PC-3 (cell line): ENCODE data around the gene AGO3. TPM values are rescaled to one million over a fixed set of nuclear protein-coding genes. Genes with fewer than 3 reads are reported as not detected.

Experiments
- ATAC-seq: fragments of 200-7000 bp; cut with Tn5 transposase; 2 replicates; pipeline ENCODE4 v1.9.1; 2020; ENCODE audit warnings: mild to moderate bottlenecking, moderate library complexity
- BruUV-seq: library from RNA; stranded (reverse); fragments of 400-500 nt; replicated peaks from 2 replicates; lab custom pipeline; 2021; lab: Mats Ljungman, UMichigan
- CTCF ChIA-PET: fragments of 300-600 bp; sonication (Branson Sonifier 250); formaldehyde crosslinking; loops from one replicate; lab custom pipeline; 2022; ENCODE audit warnings: antibody characterized with exemption; lab: Charles Lee
- POLR2A ChIA-PET: fragments of 300-600 bp; sonication (Branson Sonifier 250); formaldehyde crosslinking; loops from one replicate; lab custom pipeline; 2022; ENCODE audit warnings: antibody characterized with exemption; ENCODE audit not compliant: unreplicated experiment; lab: Charles Lee
- DNase-seq: peaks from one replicate; pipeline ENCODE4 v3.0.0-alpha.2; 2015
- H2AFZ ChIP-seq: fragments of 300-600 bp; sonication (generic); 2 replicates; pipeline ENCODE4 v1.6.0; 2016; ENCODE audit warnings: antibody characterized with exemption, low read length
- H3F3A ChIP-seq: fragments of 300-600 bp; sonication (generic); one replicate; pipeline ENCODE4 v1.6.0; 2017; ENCODE audit warnings: antibody characterized with exemption, low read length, control low read depth, mild to moderate bottlenecking; ENCODE audit not compliant: unreplicated experiment
- H3K27ac ChIP-seq: fragments of 300-600 bp; sonication (generic); 2 replicates; pipeline ENCODE4 v1.5.1; 2016; ENCODE audit warnings: mild to moderate bottlenecking, low read length
- H3K27me3 ChIP-seq: fragments of 300-600 bp; sonication (generic); 2 replicates; pipeline ENCODE4 v1.6.1; 2016; ENCODE audit warnings: low read length, mixed read lengths
- H3K36me3 ChIP-seq: fragments of 300-600 bp; sonication (generic); 2 replicates; pipeline ENCODE4 v1.6.1; 2016; ENCODE audit warnings: low read depth, mixed run types, low read length, mixed read lengths
- H3K4me1 ChIP-seq: fragments of 300-600 bp; sonication (generic); 2 replicates; pipeline ENCODE4 v1.5.1; 2016; ENCODE audit warnings: low read length; ENCODE audit not compliant: insufficient read depth
- H3K4me2 ChIP-seq: fragments of 300-600 bp; sonication (generic); 2 replicates; pipeline ENCODE4 v1.6.0; 2016; ENCODE audit warnings: low read length
- H3K4me3 ChIP-seq: fragments of 300-600 bp; sonication (generic); 2 replicates; pipeline ENCODE4 v1.5.1; 2016; ENCODE audit warnings: mild to moderate bottlenecking, low read length, mixed read lengths
- H3K79me2 ChIP-seq: fragments of 300-600 bp; sonication (generic); 2 replicates; pipeline ENCODE4 v1.6.1; 2017; ENCODE audit warnings: low read length, mixed read lengths
- H3K9ac ChIP-seq: fragments of 300-600 bp; sonication (generic); 2 replicates; pipeline ENCODE4 v1.6.0; 2016; ENCODE audit warnings: mild to moderate bottlenecking, low read length
- H3K9me2 ChIP-seq: fragments of 300-600 bp; sonication (generic); replicated peaks from 2 replicates; pipeline ENCODE4 v1.6.1; 2016; ENCODE audit warnings: mixed run types, low read length, mixed read lengths
- H3K9me3 ChIP-seq: fragments of 300-600 bp; sonication (generic); 2 replicates; pipeline ENCODE4 v1.6.1; 2016; ENCODE audit warnings: low read length, mixed read lengths
- H4K20me1 ChIP-seq: fragments of 300-600 bp; sonication (generic); 2 replicates; pipeline ENCODE4 v1.6.1; 2016; ENCODE audit warnings: low read length, mixed read lengths
- EZH2 ChIP-seq: fragments of 300-600 bp; sonication (generic); IDR thresholded peaks from one replicate; pipeline ENCODE4 v1.6.1; 2017; ENCODE audit warnings: antibody characterized with exemption, mild to moderate bottlenecking, low read length; ENCODE audit not compliant: unreplicated experiment
- EZH2phosphoT487 ChIP-seq: fragments of 300-600 bp; sonication (generic); IDR thresholded peaks from 2 replicates; pipeline ENCODE4 v1.6.1; 2018; ENCODE audit warnings: mild to moderate bottlenecking, antibody characterized with exemption, low read length, borderline replicate concordance
- intact Hi-C: fragments of 100-400 bp; cut with micrococcal nuclease; formaldehyde crosslinking; loops from 2 replicates; pipeline ENCODE4 v1.9.0; 2023
- total RNA-seq: library from RNA; depleted of rRNA; stranded (reverse); fragments of >200 nt; gene quantifications from 2 replicates; pipeline ENCODE4 v1.2.3, GENCODE V29; 2014
- TF ChIP-seq, protein P1 (sequence below): fragments of 300-600 bp; sonication (generic); conservative IDR thresholded peaks from 2 replicates; pipeline ENCODE4 v1.5.1; 2017; ENCODE audit warnings: antibody characterized with exemption, low read depth, mild to moderate bottlenecking, low read length

Gene AGO3
- total RNA-seq, 1 experiment from 2014 or later, result 17.7 TPM

DNA sequence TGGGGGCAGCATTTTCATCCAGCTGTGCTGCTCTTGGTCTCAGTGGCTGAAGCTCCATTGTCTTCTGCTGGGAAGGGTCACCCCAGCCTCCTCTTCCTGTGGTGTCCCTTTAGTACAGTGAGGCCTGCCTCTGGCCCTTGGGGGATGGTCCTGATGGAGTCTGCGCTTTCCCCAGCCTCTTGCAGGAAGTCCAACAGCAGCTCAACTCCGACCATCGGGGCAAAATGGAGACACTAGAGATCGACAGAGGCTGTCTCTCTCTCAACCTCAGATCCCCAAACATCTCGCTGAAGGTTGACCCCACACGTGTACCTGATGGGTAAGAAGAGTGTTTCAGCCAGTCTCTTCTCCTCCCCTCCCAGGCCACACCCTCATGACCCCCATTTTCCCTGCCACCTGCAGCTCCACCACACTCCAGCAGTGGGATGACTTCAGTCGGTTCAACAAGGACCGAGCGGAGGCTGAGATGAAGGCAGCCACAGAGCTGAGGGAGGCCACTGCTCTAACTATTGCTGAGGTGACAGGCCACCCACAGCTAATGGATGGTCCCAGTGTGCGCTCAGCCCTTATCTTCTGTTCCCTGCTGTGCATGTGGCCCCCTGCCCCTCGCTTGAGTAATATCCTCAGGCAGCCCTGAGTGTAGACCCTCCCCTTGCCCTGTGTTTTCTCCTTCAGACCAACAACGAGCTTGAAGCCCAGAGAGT lies 155.8 kb downstream of the AGO3 start:
- intact Hi-C loops, result loop anchor here (5.0 to 10.0 kb wide), 2 partner anchors 152 to 229 kb away; partner anchors contain the start of gene AGO3
- Histone ChIP-seq H3K4me3 (no peak overlapping the region), H3K27ac (no peak overlapping the region), H3K36me3 (peaks cover under 1% of the 10 kb centered on the region; the same call in 1 of the 2 replicates), H3K79me2 (peaks cover 28% of the 10 kb centered on the region), H3K4me1 (peaks cover 13% of the 10 kb centered on the region; the same call in 1 of the 2 replicates), H3K4me2 (no peak overlapping the region), H3K9ac (no peak overlapping the region), H3K9me2 (no peaks in the 10 kb centered on the region), H3K27me3 (no peaks in the 10 kb centered on the region), H4K20me1 (no peaks in the 10 kb centered on the region), H3K9me3 (no peaks in the 10 kb centered on the region), H3F3A (no peaks in the 10 kb centered on the region), H2AFZ (no peak overlapping the region)
- ChIA-PET CTCF (no interaction called here), POLR2A (no interaction called here)
- DNase-seq, result no peak
- no peak for ATAC-seq
- BruUV-seq, result no TSS peak
- TF ChIP-seq EZH2phosphoT487, result no peak

DNA sequence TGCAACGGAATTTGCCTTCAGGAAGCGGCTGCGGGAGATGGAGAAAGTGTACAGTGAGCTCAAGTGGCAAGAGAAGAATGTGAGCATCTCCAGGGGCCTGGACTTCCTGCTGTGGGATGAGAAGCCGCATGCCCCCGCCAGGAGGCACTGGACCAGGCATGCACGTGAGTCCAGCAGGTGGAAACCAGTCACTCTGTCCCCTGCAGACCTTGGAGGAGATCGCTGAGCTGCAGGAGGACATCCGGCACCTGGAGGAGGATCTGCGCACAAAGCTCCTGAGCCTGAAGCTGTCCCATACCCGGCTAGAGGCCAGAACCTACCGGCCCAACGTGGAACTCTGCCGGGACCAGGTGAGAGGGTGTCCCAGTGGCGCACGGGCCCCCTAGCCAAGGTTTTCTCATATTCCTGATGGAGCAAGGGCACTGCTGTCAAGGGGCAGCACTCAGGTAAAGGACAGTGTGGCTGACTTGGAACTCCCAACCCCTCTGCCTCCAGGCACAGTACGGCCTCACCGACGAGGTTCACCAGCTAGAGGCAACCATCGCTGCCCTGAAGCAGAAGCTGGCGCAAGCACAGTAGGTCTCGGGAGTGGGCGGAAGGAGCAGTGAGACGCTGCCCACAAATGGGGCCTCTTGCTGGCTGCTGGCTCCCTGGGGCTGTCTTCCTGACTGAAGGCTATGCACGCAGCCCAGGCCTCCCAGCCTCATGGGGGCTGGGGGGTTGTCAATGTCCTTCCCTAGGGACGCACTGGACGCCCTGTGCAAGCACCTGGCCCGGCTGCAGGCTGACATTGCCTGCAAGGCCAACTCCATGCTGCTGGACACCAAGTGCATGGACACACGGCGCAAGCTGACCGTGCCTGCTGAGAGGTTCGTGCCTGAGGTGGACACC lies 156.6 kb downstream of the AGO3 start:
- ATAC-seq (no peak), DNase-seq (no peak)
- no peak overlapping the region for H3K27ac ChIP-seq
- H3K9ac ChIP-seq, result no peak overlapping the region
- H4K20me1 ChIP-seq, result no peaks in the 10 kb centered on the region
- no peaks in the 10 kb centered on the region for H3K9me2 ChIP-seq
- H2AFZ ChIP-seq, result no peak overlapping the region
- H3K9me3 ChIP-seq, result no peaks in the 10 kb centered on the region
- peaks cover 8% of the 10 kb centered on the region; the same call in 1 of the 2 replicates for H3K36me3 ChIP-seq
- intact Hi-C loops, result loop anchor here (5.0 to 10.0 kb wide), 2 partner anchors 153 to 230 kb away; partner anchors contain the start of gene AGO3
- H3F3A ChIP-seq, result no peaks in the 10 kb centered on the region
- H3K4me2 ChIP-seq, result no peak overlapping the region
- POLR2A ChIA-PET, result interaction anchor here (0.6 kb wide), 1 partner anchor 864 kb away, joined by 3 read pairs; no protein-coding TSS in a partner anchor
- H3K4me3 ChIP-seq, result no peak overlapping the region
- peaks cover 13% of the 10 kb centered on the region; the same call in 1 of the 2 replicates for H3K4me1 ChIP-seq
- H3K79me2 ChIP-seq, result peaks cover 28% of the 10 kb centered on the region
- no TSS peak for BruUV-seq
- no peaks in the 10 kb centered on the region for H3K27me3 ChIP-seq
- CTCF ChIA-PET, result interaction anchor here (0.7 kb wide), 1 partner anchor 608 kb away, joined by 4 read pairs; no protein-coding TSS in a partner anchor
- TF ChIP-seq, protein P1, sequence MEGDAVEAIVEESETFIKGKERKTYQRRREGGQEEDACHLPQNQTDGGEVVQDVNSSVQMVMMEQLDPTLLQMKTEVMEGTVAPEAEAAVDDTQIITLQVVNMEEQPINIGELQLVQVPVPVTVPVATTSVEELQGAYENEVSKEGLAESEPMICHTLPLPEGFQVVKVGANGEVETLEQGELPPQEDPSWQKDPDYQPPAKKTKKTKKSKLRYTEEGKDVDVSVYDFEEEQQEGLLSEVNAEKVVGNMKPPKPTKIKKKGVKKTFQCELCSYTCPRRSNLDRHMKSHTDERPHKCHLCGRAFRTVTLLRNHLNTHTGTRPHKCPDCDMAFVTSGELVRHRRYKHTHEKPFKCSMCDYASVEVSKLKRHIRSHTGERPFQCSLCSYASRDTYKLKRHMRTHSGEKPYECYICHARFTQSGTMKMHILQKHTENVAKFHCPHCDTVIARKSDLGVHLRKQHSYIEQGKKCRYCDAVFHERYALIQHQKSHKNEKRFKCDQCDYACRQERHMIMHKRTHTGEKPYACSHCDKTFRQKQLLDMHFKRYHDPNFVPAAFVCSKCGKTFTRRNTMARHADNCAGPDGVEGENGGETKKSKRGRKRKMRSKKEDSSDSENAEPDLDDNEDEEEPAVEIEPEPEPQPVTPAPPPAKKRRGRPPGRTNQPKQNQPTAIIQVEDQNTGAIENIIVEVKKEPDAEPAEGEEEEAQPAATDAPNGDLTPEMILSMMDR, result no peak
- TF ChIP-seq EZH2phosphoT487, result no peak
- TF ChIP-seq EZH2, result no peak

DNA sequence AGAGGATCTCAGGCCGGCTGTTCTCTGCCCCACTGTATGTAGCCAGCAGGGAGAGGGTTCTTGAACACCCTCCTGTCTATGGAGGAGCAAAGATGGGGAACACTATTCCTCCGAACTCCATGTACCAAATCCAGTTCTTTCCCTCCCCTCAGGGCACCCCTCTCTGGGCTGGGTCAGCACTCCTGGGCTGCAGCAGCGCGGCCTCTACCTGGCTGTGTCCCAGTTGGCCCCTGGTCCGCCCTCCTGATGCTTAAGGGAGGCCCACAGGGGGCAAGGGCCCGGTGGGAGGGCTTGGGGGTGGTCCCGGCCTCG lies 157.3 kb downstream of the AGO3 start:
- Histone ChIP-seq H3K27me3 (no peaks in the 10 kb centered on the region), H3K9me3 (no peaks in the 10 kb centered on the region), H3K4me2 (peak overlapping the region; percentile 95), H3K9me2 (no peaks in the 10 kb centered on the region), H3K4me1 (peaks cover 13% of the 10 kb centered on the region; the same call in 1 of the 2 replicates), H4K20me1 (no peaks in the 10 kb centered on the region), H2AFZ (peak overlapping the region; percentile 98), H3K9ac (peak overlapping the region; percentile 94), H3K27ac (no peak overlapping the region), H3K36me3 (peaks cover 15% of the 10 kb centered on the region; the same call in 1 of the 2 replicates), H3K4me3 (peak overlapping the region; percentile 99), H3K79me2 (peaks cover 28% of the 10 kb centered on the region), H3F3A (no peaks in the 10 kb centered on the region)
- no peak for DNase-seq
- BruUV-seq, result TSS peak; percentile 40
- CTCF ChIA-PET, result no interaction called here
- TF ChIP-seq EZH2 (no peak), EZH2phosphoT487 (no peak)
- TF ChIP-seq, protein P1, result no peak
- POLR2A ChIA-PET, result no interaction called here
- intact Hi-C loops, result loop anchor here (5.0 to 10.0 kb wide), 2 partner anchors 153 to 231 kb away; partner anchors contain the start of gene AGO3
- peak; percentile 2; the same call in 1 of the 2 replicates for ATAC-seq
